C4-2B (cell line): ENCODE results near the gene NDE1.

Experiments used
- ZFX ChIP-seq: fragments of 450-650 bp; IDR thresholded peaks from 2 replicates; pipeline ENCODE4 v1.6.1; 2017
- TF ChIP-seq, protein P1 (sequence below): fragments of 450-650 bp; conservative IDR thresholded peaks from 2 replicates; pipeline ENCODE4 v1.5.1; 2017; ENCODE audit warnings: mild to moderate bottlenecking

DNA sequence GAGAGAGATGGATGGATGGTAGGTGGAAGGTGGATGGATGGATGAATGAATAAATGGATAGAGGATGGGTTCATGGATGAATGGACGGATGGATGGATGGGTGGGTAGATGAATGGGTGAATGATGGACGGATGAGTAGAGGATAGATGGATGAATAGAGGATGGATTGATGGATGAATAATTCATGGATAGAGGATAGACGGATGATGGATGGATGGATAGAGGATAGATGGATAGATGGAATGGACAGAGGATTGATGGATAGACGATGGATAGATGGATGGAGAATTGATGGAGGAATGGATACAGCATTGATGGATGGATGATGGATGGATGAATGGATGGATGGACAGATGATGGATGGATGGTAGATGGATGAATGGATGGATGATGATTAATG lies 115.1 kb downstream of the NDE1 start:
- TF ChIP-seq, protein P1, sequence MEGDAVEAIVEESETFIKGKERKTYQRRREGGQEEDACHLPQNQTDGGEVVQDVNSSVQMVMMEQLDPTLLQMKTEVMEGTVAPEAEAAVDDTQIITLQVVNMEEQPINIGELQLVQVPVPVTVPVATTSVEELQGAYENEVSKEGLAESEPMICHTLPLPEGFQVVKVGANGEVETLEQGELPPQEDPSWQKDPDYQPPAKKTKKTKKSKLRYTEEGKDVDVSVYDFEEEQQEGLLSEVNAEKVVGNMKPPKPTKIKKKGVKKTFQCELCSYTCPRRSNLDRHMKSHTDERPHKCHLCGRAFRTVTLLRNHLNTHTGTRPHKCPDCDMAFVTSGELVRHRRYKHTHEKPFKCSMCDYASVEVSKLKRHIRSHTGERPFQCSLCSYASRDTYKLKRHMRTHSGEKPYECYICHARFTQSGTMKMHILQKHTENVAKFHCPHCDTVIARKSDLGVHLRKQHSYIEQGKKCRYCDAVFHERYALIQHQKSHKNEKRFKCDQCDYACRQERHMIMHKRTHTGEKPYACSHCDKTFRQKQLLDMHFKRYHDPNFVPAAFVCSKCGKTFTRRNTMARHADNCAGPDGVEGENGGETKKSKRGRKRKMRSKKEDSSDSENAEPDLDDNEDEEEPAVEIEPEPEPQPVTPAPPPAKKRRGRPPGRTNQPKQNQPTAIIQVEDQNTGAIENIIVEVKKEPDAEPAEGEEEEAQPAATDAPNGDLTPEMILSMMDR, result no peak
- TF ChIP-seq ZFX, result no peak
